K562 (cell line): Measurements from ENCODE around the gene ESPN. TPM values are rescaled to one million over a fixed set of nuclear protein-coding genes. Genes with fewer than 3 reads are reported as not detected.

Experiments used
- BRD4 ChIP-seq: fragments of 200-600 bp; sonication (generic); IDR thresholded peaks from 2 replicates; pipeline ENCODE4 v1.6.1; 2017; ENCODE audit warnings: inconsistent platforms
- CBFB ChIP-seq: sonication (generic); formaldehyde crosslinking; IDR thresholded peaks from 2 replicates; pipeline ENCODE4 v1.4.0; 2020; ENCODE audit warnings: mild to moderate bottlenecking, missing genetic modification reagents
- CGGBP1 ChIP-seq: fragments of 250-450 bp; sonication (Bioruptor Pico); IDR thresholded peaks from 2 replicates; pipeline ENCODE4 v1.9.0; 2021; ENCODE audit warnings: mild to moderate bottlenecking
- E2F3 ChIP-seq: fragments of 250-450 bp; sonication (Bioruptor Pico); IDR thresholded peaks from 2 replicates; pipeline ENCODE4 v1.4.0; 2020; ENCODE audit warnings: mild to moderate bottlenecking
- E2F4 ChIP-seq: sonication (generic); formaldehyde crosslinking; IDR thresholded peaks from 2 replicates; pipeline ENCODE4 v1.8.0; 2022; ENCODE audit warnings: mild to moderate bottlenecking, low read depth, missing genetic modification reagents
- EP300 ChIP-seq: IDR thresholded peaks from 2 replicates; pipeline ENCODE4 v1.6.1; 2012; ENCODE audit warnings: low read length, improper control_type of control experiment
- FOXO4 ChIP-seq: fragments of 450-650 bp; formaldehyde crosslinking; IDR thresholded peaks from 2 replicates; pipeline ENCODE4 v1.4.0; 2020; ENCODE audit warnings: mild to moderate bottlenecking, moderate library complexity
- HNRNPH1 ChIP-seq: fragments of 200-400 bp; formaldehyde crosslinking; optimal IDR thresholded peaks from 2 replicates; pipeline ENCODE3; 2017; ENCODE audit warnings: low read depth, mild to moderate bottlenecking, low read length, moderate library complexity
- ID3 ChIP-seq, 2 experiments: fragments of 250-450 bp in 1 of 2; fragments of 450-650 bp in 1 of 2; sonication (Bioruptor Pico) in 1 of 2; IDR thresholded peaks; 2 replicates each; pipeline versions ENCODE4 v1.6.1 to v1.8.0; 2016 to 2021; ENCODE audit warnings: mild to moderate bottlenecking in 2 of 2, moderate library complexity in 2 of 2, missing compliant biosample characterization in 1 of 2, missing genetic modification characterization in 1 of 2
- ILF3 ChIP-seq: fragments of 450-650 bp; IDR thresholded peaks from 2 replicates; pipeline ENCODE4 v1.6.1; 2018; ENCODE audit warnings: antibody characterized with exemption, mild to moderate bottlenecking, moderate library complexity, borderline replicate concordance
- MXI1 ChIP-seq: IDR thresholded peaks from 2 replicates; pipeline ENCODE4 v1.6.1; 2011; ENCODE audit warnings: low read depth, mild to moderate bottlenecking, improper control_type of control experiment, low read length
- NFATC3 ChIP-seq: fragments of 450-650 bp; IDR thresholded peaks from 2 replicates; pipeline ENCODE4 v1.6.1; 2017; ENCODE audit warnings: mild to moderate bottlenecking
- PHB ChIP-seq: fragments of 250-450 bp; sonication (Bioruptor Pico); IDR thresholded peaks from 2 replicates; pipeline ENCODE4 v1.5.0; 2021
- POLR2A ChIP-seq: fragments of 450-650 bp; conservative IDR thresholded peaks from 2 replicates; pipeline ENCODE4 v1.6.1; 2016
- RB1 ChIP-seq: fragments of 450-650 bp; IDR thresholded peaks from 2 replicates; pipeline ENCODE4 v1.6.1; 2017; ENCODE audit warnings: low read depth, mild to moderate bottlenecking
- UBTF ChIP-seq, 2 experiments: IDR thresholded peaks; 2 replicates each; pipeline ENCODE4 v1.6.1; 2012; ENCODE audit warnings: improper control_type of control experiment in 2 of 2, low read depth in 2 of 2, low read length in 2 of 2, borderline replicate concordance in 1 of 2
- ZBTB34 ChIP-seq: fragments of 250-450 bp; sonication (Bioruptor Pico); IDR thresholded peaks from 2 replicates; pipeline ENCODE4 v1.8.0; 2021; ENCODE audit warnings: mild to moderate bottlenecking, moderate library complexity
- ZNF175 ChIP-seq: fragments of 200-800 bp; sonication (Bioruptor generic); IDR thresholded peaks from 2 replicates; pipeline ENCODE4 v1.6.1; 2016; ENCODE audit warnings: low read depth, mild to moderate bottlenecking, missing genetic modification characterization, missing compliant biosample characterization
- ZNF445 ChIP-seq: fragments of 250-450 bp; sonication (Bioruptor Pico); IDR thresholded peaks from 2 replicates; pipeline ENCODE4 v1.4.0; 2020; ENCODE audit warnings: low read depth, mild to moderate bottlenecking, moderate library complexity
- ZNF699 ChIP-seq: fragments of 250-450 bp; sonication (Bioruptor Pico); IDR thresholded peaks from 2 replicates; pipeline ENCODE4 v1.8.0; 2021; ENCODE audit warnings: mild to moderate bottlenecking, moderate library complexity; ENCODE audit not compliant: insufficient replicate concordance
- polyA plus RNA-seq, 8 experiments: library from polyadenylated mRNA; depleted of rRNA in 4 of 8; stranded (reverse) in 5 of 8; unstranded in 3 of 8; fragments of >200 nt; fragmentation: Nextera tagmentation in 2 of 8; fragmentation: Illumina TruSeq in 1 of 8; extraction: Ambion mirVana in 2 of 8; extraction: Trizol in 1 of 8; gene quantifications; 2 replicates each; pipeline versions ENCODE4 v1.2.1 to v1.2.3, GENCODE V29; 2011 to 2014; ENCODE audit warnings: inconsistent platforms in 1 of 8, missing spikeins in 1 of 8
- total RNA-seq, 7 experiments: library from RNA; depleted of rRNA in 6 of 7; stranded (reverse); fragments of >200 nt in 6 of 7; fragmentation: Illumina TruSeq in 2 of 7; extraction: Trizol in 2 of 7; gene quantifications; 2 replicates each; pipeline versions ENCODE4 v1.2.1 to v1.2.3, GENCODE V29; 2011 to 2021; ENCODE audit warnings: low replicate concordance in 1 of 7

ESPN gene
- total and polyA plus RNA-seq, 9 of the 15 experiments (the other 6 are each of a cell fraction or from before 2014, with no cell fraction given), result 0.07 to 1.2 (median 0.45) TPM; not detected in 3

GRCh38 chr1:6414443-6414844 is 10.1 kb upstream of the ESPN start (continued):
- TF ChIP-seq ZBTB34 (CRISPR knock-in tag), result no peak
- TF ChIP-seq RB1, result peak; percentile 30; the same call in 1 of the 2 replicates
- no peak for TF ChIP-seq POLR2A
- TF ChIP-seq ZNF175 (CRISPR knock-in tag), result no peak
- no peak for TF ChIP-seq ZNF445 (CRISPR knock-in tag)
- no peak for TF ChIP-seq ZNF699
- no peak for TF ChIP-seq CGGBP1
- TF ChIP-seq BRD4, result no peak
- no peak for TF ChIP-seq EP300
- no peak for TF ChIP-seq HNRNPH1
- no peak for TF ChIP-seq E2F4 (CRISPR knock-in tag)
- no peak for TF ChIP-seq ID3 (CRISPR knock-in tag; IDR thresholded peaks at IDR 0.05)
- no peak for TF ChIP-seq ID3 (tag; IDR thresholded peaks at IDR 0.05)
- no peak for TF ChIP-seq PHB (CRISPR knock-in tag)
- TF ChIP-seq NFATC3, result no peak
- peak; percentile 77; the same call in 1 of the 2 replicates for TF ChIP-seq MXI1
- no peak for TF ChIP-seq E2F3 (CRISPR knock-in tag)
- no peak for TF ChIP-seq FOXO4 (CRISPR knock-in tag)
- TF ChIP-seq ILF3, result no peak
- no peak for TF ChIP-seq UBTF (IDR thresholded peaks at IDR 0.05; ENCODE audit: borderline replicate concordance in 1 of 2, low read depth in 2 of 2, low read length in 2 of 2)
- TF ChIP-seq CBFB (CRISPR knock-in tag), result no peak
